Memory B cell (primary cell): ENCODE results near the gene TWF2.
"Not testable (repeated sequence)": the region's sequence is repeated elsewhere in the genome, so short reads cannot be mapped to it uniquely, and the experiment has no call there.

Experiments used
- ATAC-seq: fragments of 150-1000 bp; cut with Tn5 transposase; 2 replicates; pipeline ENCODE4 v1.10.0; 2021; ENCODE audit warnings: low read depth, mild to moderate bottlenecking, moderate library complexity
- DNase-seq, 2 donors: peaks; one replicate each; pipeline ENCODE4 v3.0.0; 2022; ENCODE audit warnings: low spot score in 2 of 2
- H3K27ac Mint-ChIP-seq: one replicate; pipeline ENCODE4 v1.8.0; 2022; ENCODE audit warnings: mild to moderate bottlenecking, moderate library complexity, mixed read lengths
- H3K27me3 Mint-ChIP-seq: one replicate; pipeline ENCODE4 v1.8.0; 2022; ENCODE audit warnings: mixed read lengths
- H3K36me3 Mint-ChIP-seq: one replicate; pipeline ENCODE4 v1.8.0; 2022; ENCODE audit warnings: mild to moderate bottlenecking, mixed read lengths
- H3K4me1 Mint-ChIP-seq: one replicate; pipeline ENCODE4 v1.8.0; 2022; ENCODE audit warnings: mixed read lengths
- H3K4me3 Mint-ChIP-seq: one replicate; pipeline ENCODE4 v1.8.0; 2022; ENCODE audit warnings: mild to moderate bottlenecking, moderate library complexity, mixed read lengths
- H3K9me3 Mint-ChIP-seq: one replicate; pipeline ENCODE4 v1.8.0; 2022; ENCODE audit warnings: mixed read lengths

TWF2 gene

DNA sequence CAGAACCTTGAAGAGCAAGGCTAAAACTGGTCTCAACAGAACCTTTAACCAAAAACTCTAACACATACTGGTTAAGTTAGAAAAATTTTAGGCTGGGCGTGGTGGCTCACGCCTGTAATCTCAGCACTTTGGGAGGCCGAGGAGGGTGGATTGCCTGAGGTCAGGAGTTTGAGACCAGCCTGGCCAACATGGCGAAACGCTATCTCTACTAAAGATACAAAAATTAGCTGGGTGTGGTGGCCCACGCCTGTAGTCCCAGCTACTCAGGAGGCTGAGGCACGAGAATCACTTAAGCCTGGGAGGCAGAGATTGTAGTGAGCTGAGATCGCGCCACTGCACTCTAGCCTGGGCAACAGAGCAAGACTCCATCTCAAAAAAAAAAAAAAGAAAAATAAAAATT is 33.2 kb upstream of the TWF2 start:
- H3K27me3 Mint-ChIP-seq, DNase-seq, ATAC-seq, H3K9me3 Mint-ChIP-seq: not testable (repeated sequence)
- peaks cover 14% of the 10 kb centered on the region for H3K36me3 Mint-ChIP-seq
- peaks cover 39% of the 10 kb centered on the region for H3K4me1 Mint-ChIP-seq
- H3K4me3 Mint-ChIP-seq = peak overlapping the region; percentile 62
- H3K27ac Mint-ChIP-seq = peak overlapping the region; percentile 88

GRCh38 chr3:52270252-52270754 is 31.3 kb upstream of the TWF2 start:
- Mint-ChIP-seq H3K9me3 (no peaks in the 10 kb centered on the region), H3K36me3 (peaks cover 16% of the 10 kb centered on the region), H3K27me3 (no peaks in the 10 kb centered on the region), H3K4me3 (peak overlapping the region; percentile 55), H3K4me1 (peaks cover 25% of the 10 kb centered on the region), H3K27ac (peak overlapping the region; percentile 88)
- ATAC-seq (peak; percentile 57), DNase-seq (no peak)

DNA sequence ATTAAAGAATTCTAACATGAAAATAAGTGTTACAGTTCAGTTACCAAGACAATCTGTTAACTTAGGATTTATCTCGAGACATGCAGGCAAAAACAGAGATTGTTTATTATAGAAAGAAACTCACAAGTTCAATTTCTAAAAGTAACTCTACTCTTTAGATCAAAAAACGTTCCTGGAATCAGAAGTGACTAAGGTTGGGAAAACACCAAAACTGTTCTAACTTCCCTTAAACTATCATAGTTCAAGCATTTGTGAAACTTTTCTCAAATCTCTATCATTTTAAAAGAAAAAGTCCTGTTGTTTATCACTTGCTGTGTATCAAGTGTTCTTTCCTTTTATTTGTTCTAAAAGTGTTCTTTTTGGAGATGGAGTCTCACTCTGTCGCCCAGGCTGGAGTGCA is 30.8 kb upstream of the TWF2 start:
- Mint-ChIP-seq H3K4me1 (peaks cover 23% of the 10 kb centered on the region), H3K36me3 (peaks cover 16% of the 10 kb centered on the region), H3K4me3 (no peak overlapping the region), H3K9me3 (no peaks in the 10 kb centered on the region), H3K27me3 (no peaks in the 10 kb centered on the region), H3K27ac (peak overlapping the region; percentile 88)
- no peak for ATAC-seq
- no peak for DNase-seq

- H3K9me3 Mint-ChIP-seq = no peaks in the 10 kb centered on the region
- DNase-seq (no peak), ATAC-seq (no peak)
- no peaks in the 10 kb centered on the region for H3K27me3 Mint-ChIP-seq
- no peak overlapping the region for H3K4me3 Mint-ChIP-seq
- H3K27ac Mint-ChIP-seq = peak overlapping the region; percentile 9
- peaks cover 29% of the 10 kb centered on the region for H3K4me1 Mint-ChIP-seq
- H3K36me3 Mint-ChIP-seq = peaks cover 26% of the 10 kb centered on the region
Observed at GRCh38 chr3:52268036-52268435, 29.1 kb upstream of the TWF2 start.

GRCh38 chr3:52265387-52265786 is 26.4 kb upstream of the TWF2 start:
- Mint-ChIP-seq H3K4me3 (no peak overlapping the region), H3K4me1 (peaks cover 23% of the 10 kb centered on the region), H3K9me3 (no peaks in the 10 kb centered on the region), H3K36me3 (peaks cover 28% of the 10 kb centered on the region), H3K27me3 (no peaks in the 10 kb centered on the region), H3K27ac (no peak overlapping the region)
- no peak for ATAC-seq
- DNase-seq = no peak

DNA sequence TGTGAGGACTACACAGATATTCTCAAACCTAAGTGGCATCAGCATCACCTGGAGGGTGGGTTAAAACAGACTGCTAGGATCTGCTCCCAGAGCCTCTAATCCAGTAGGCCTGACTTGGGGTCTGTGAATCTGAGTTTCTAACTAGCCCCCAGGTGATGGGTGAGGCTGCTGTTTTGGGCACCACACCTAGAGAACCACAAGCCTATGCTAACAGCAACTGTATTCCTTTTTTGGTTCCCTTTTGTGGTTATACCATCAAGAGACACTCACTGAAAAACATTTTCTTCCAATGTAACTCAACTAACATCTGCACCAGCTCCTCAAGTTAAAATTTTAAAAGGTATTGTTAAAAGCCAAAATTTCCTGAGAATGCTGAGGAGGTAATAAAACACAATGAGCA is 23.5 kb upstream of the TWF2 start:
- Mint-ChIP-seq H3K36me3 (peaks cover 40% of the 10 kb centered on the region), H3K27me3 (no peaks in the 10 kb centered on the region), H3K27ac (peak overlapping the region; percentile 63), H3K4me1 (peaks cover 23% of the 10 kb centered on the region), H3K9me3 (no peaks in the 10 kb centered on the region), H3K4me3 (peak overlapping the region; percentile 41)
- ATAC-seq (peak; percentile 79), DNase-seq (no peak)

GRCh38 chr3:52259448-52259847 is 20.5 kb upstream of the TWF2 start:
- no peak overlapping the region for H3K4me3 Mint-ChIP-seq
- ATAC-seq = no peak
- no peaks in the 10 kb centered on the region for H3K9me3 Mint-ChIP-seq
- no peak for DNase-seq
- peaks cover 41% of the 10 kb centered on the region for H3K36me3 Mint-ChIP-seq
- no peaks in the 10 kb centered on the region for H3K27me3 Mint-ChIP-seq
- H3K27ac Mint-ChIP-seq = no peak overlapping the region
- peaks cover 30% of the 10 kb centered on the region for H3K4me1 Mint-ChIP-seq

DNA sequence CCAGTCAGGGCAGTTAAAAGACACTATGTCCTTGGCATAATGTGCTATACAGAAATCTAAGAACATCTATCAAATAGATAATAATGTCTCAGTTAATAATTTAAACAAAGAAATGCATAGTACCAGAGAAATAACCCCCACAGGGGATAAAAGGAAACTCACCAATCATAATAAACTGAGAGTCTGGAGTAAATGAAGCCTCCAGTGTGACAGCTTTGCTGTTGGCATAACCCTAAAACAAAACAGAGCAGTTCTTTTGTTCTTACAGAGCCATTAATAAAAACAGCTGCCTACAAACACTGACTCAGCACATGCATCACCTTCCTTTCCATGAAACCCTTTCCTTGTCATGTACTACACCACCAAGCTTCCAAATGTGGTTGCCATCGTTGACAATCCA is 20.1 kb upstream of the TWF2 start:
- H3K4me3 Mint-ChIP-seq = no peak overlapping the region
- H3K4me1 Mint-ChIP-seq = peaks cover 27% of the 10 kb centered on the region
- DNase-seq (no peak), ATAC-seq (no peak)
- no peak overlapping the region for H3K27ac Mint-ChIP-seq
- peaks cover 37% of the 10 kb centered on the region for H3K36me3 Mint-ChIP-seq
- H3K9me3 Mint-ChIP-seq = no peaks in the 10 kb centered on the region
- no peaks in the 10 kb centered on the region for H3K27me3 Mint-ChIP-seq

DNA sequence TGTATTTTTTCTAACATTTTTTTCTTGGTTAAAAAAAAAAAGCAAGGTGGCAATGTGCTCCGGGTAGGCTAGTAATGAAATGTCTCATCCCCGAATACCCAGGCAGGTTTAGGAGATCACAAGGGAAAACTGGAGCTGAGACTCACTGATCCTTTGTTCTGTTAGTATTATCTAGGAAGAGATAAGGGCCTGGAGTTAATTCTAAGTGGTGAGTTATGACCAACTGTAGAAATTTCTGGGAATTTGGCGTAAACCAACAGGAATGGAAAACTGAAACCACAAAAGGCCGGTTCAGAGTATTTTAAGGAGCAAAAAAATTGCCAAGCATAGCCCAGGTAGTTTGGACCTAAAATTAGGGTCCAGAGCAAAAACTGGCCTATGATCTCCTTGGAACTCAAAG is 19.0 kb upstream of the TWF2 start:
- DNase-seq (no peak), ATAC-seq (no peak)
- Mint-ChIP-seq H3K27ac (peak overlapping the region; percentile 50), H3K4me3 (no peak overlapping the region), H3K4me1 (peaks cover 22% of the 10 kb centered on the region), H3K27me3 (no peaks in the 10 kb centered on the region), H3K36me3 (peaks cover 30% of the 10 kb centered on the region), H3K9me3 (no peaks in the 10 kb centered on the region)

DNA sequence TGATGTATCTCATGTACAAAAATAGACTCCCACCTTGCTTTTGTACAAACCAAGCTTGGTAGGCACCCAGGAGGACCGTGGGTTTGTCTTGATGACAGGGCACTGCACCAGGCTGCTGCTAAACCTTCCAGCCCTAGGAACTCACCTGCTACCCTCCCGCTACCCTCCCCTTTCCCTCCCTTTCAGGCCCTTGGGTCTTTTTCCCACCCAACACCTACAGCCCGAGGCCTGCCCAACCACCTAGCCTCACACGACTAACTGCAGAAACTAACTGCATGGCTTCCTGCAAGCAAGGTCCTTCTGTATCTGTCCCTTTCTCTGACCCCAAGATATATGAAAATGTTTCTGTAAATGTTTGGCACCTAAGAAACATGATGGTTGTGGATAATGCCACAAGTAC is 17.7 kb upstream of the TWF2 start:
- H3K36me3 Mint-ChIP-seq = peaks cover 28% of the 10 kb centered on the region
- no peaks in the 10 kb centered on the region for H3K27me3 Mint-ChIP-seq
- peaks cover 16% of the 10 kb centered on the region for H3K4me1 Mint-ChIP-seq
- H3K27ac Mint-ChIP-seq = peak overlapping the region; percentile 67
- no peak for ATAC-seq
- no peak overlapping the region for H3K4me3 Mint-ChIP-seq
- DNase-seq = no peak
- no peaks in the 10 kb centered on the region for H3K9me3 Mint-ChIP-seq

- Mint-ChIP-seq H3K4me1 (peaks cover 16% of the 10 kb centered on the region), H3K27ac (no peak overlapping the region), H3K4me3 (no peak overlapping the region), H3K27me3 (no peaks in the 10 kb centered on the region), H3K9me3 (no peaks in the 10 kb centered on the region), H3K36me3 (peaks cover 28% of the 10 kb centered on the region)
- DNase-seq (no peak), ATAC-seq (no peak)
Observed at GRCh38 chr3:52256159-52256558, 17.2 kb upstream of the TWF2 start.

DNA sequence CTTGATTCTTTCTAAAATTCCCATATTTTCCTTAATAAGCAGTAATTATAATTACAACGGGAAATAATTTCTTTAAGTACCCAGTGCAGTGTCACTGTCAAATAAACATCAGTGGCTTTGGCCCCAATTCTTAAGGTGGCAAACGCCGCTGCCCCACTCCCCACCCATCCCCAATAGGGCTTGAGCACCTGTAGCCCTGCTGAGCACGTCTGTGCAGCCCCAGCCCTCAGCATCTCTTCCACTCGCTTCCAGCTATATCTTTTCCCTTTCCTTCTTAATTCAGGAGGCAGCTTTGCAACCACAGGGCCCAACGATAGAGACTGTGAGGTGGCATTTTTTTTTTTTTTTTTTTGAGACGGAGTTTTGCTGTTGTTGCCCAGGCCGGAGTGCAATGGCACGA is 15.7 kb upstream of the TWF2 start:
- Mint-ChIP-seq H3K36me3 (peaks cover 28% of the 10 kb centered on the region), H3K4me1 (peaks cover 19% of the 10 kb centered on the region), H3K27me3 (no peaks in the 10 kb centered on the region), H3K27ac (no peak overlapping the region), H3K4me3 (no peak overlapping the region), H3K9me3 (no peaks in the 10 kb centered on the region)
- ATAC-seq (no peak), DNase-seq (no peak)

DNA sequence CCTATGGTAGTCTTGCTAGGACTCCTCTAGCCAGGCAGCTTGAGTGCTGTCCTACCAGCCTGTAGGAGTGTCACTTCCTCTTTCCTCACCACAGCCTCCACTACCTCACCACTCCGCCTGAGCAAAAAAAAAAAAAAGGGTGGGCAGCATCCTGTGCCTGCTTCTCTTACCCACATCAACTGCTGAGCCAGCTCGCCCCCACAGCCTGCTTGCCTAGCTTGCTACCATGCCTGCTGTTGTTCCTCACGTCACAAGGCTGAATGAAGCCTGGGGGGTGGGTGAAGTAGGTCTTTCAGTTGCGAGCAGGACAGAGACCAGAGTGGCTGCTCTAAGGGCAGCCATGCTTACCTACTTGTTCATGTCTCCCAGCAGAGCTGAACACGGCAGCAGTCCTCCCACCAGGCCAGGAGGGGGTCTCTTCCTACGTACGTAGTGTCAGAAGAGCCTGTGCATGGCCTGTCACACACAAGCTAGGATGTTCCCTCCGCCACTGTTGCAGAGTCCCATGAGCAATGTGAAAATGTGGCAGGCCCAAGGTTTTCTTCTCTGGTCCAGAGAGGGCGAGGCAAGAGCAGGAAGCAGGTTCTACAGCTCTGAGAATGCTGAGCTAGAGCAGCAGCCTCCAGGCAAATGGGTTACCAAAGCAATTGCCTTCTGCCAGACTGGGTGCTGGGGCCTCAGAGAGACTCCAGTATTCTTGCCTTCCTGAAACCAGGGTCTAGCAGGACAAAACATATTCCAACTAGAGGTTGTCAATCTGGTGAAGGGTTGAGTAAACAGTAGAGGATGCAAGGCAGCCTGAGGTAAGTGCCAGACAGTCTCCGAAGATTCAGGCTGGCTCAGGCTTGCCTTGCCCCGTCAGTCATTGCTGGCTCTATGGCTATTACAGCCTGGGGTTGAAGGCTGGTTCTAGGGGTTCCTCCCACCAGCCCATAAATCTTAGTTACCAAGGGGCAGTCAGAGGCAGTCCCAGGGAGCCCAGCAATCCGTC is 14.7 kb upstream of the TWF2 start:
- Mint-ChIP-seq H3K4me1 (peaks cover 17% of the 10 kb centered on the region), H3K36me3 (peaks cover 24% of the 10 kb centered on the region), H3K27me3 (no peaks in the 10 kb centered on the region), H3K27ac (peak overlapping the region; percentile 89), H3K4me3 (peak overlapping the region; percentile 81), H3K9me3 (no peaks in the 10 kb centered on the region)
- DNase-seq = peak; percentile 61 to 83
- peak; percentile 98 for ATAC-seq

DNA sequence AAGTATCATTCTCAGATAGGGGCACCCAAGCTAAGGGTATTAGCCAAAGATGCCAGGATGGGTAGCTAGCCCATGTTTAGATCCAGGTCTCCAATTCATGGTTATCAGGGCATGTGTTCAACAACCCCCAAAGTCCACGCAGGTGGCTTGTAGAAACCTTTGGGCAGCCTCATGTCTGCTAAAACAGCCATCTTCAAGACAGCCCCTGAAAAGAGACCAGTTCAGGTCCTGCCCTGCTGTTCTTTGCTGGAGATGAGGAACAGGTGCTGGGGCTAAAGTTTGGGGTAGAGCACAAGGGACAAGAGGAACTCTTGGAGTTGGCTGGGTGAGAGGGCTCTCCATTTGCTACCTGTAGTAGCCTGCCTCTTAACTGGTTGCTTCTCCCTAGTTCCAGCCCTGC is 11.2 kb upstream of the TWF2 start:
- DNase-seq (no peak), ATAC-seq (no peak)
- Mint-ChIP-seq H3K27me3 (no peaks in the 10 kb centered on the region), H3K9me3 (no peaks in the 10 kb centered on the region), H3K4me1 (peaks cover 35% of the 10 kb centered on the region), H3K36me3 (peaks cover 19% of the 10 kb centered on the region), H3K27ac (peak overlapping the region; percentile 85), H3K4me3 (no peak overlapping the region)
